ENCODE results near the gene AQP2.

DNA sequence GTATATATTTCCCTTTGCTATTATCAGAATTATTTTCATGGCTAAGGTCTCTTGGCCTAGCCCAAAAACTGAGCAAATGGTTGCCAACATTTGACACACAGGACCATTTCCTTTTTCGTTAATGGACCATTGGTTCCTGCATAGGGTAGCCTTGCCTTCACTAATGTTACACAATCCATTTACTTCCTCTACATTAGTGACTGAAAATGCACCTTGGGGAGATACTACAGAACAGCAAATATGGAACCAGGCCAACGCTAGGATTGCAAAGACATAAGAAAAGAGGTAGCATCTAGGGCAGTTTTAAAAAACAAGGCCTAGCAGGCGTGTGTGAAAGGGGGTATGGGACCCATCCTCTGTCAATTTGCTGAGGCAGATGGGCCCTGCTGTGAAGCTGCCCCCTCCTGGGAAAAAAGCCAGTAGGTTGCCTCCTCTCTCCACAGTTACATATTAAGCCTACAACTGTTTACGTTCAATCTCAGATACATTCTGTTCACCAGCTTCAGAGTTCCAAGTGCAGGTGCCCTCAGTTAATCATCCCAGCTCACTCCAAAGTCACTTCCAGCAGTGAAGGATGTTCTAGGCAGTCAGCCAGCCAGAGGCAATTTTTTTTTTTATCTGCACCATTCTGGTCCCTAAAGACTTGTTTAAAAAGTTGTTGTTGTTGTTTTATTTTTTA is 37.2 kb downstream of the AQP2 start:
- TF ChIP-seq CTCF (IDR thresholded peaks at IDR 0.05) (no peak), EZH2phosphoT487 (IDR thresholded peaks at IDR 0.05) (no peak)
